ENCODE results near the gene PRRT2.

PRRT2 gene

GRCh38 chr16:29806641-29807425 lies 5.2 kb upstream of the PRRT2 start:
- H3K27ac ChIP-seq: peak overlapping the region; percentile 96
- H3K36me3 ChIP-seq: peaks cover 65% of the 10 kb centered on the region
- no peak for TF ChIP-seq CTCF (IDR thresholded peaks at IDR 0.05; ENCODE audit: low read depth, low read length)
- no peaks in the 10 kb centered on the region for H3K9me3 ChIP-seq (ENCODE audit: severe bottlenecking)
- H3K27me3 ChIP-seq (ENCODE audit: insufficient read depth, low read depth, severe bottlenecking): no peaks in the 10 kb centered on the region
- H3K4me3 ChIP-seq (ENCODE audit: low read depth, low read length): peak overlapping the region; percentile 78
- peak; percentile 90 for DNase-seq

- Histone ChIP-seq H3K4me3 (ENCODE audit: low read depth, low read length) (peak overlapping the region; percentile 78), H3K27me3 (ENCODE audit: insufficient read depth, low read depth, severe bottlenecking) (no peaks in the 10 kb centered on the region), H3K27ac (peak overlapping the region; percentile 94), H3K9me3 (ENCODE audit: severe bottlenecking) (no peaks in the 10 kb centered on the region), H3K36me3 (peaks cover 58% of the 10 kb centered on the region)
- TF ChIP-seq CTCF (IDR thresholded peaks at IDR 0.05; ENCODE audit: low read depth, low read length): peak; percentile 85
- peak; percentile 73 for DNase-seq
Observed at GRCh38 chr16:29807426-29808218, 4.4 kb upstream of the PRRT2 start.

- no peaks in the 10 kb centered on the region for H3K9me3 ChIP-seq (ENCODE audit: severe bottlenecking)
- peak overlapping the region; percentile 94 for H3K27ac ChIP-seq
- peaks cover 51% of the 10 kb centered on the region for H3K36me3 ChIP-seq
- no peak for TF ChIP-seq CTCF (IDR thresholded peaks at IDR 0.05; ENCODE audit: low read depth, low read length)
- DNase-seq: peak; percentile 53
- peak overlapping the region; percentile 78 for H3K4me3 ChIP-seq (ENCODE audit: low read depth, low read length)
- H3K27me3 ChIP-seq (ENCODE audit: insufficient read depth, low read depth, severe bottlenecking): no peaks in the 10 kb centered on the region
Observed at GRCh38 chr16:29808219-29808900, 3.6 kb upstream of the PRRT2 start.

- Histone ChIP-seq H3K27ac (peak overlapping the region; percentile 94), H3K36me3 (peaks cover 43% of the 10 kb centered on the region), H3K4me3 (ENCODE audit: low read depth, low read length) (peak overlapping the region; percentile 78), H3K9me3 (ENCODE audit: severe bottlenecking) (no peaks in the 10 kb centered on the region), H3K27me3 (ENCODE audit: insufficient read depth, low read depth, severe bottlenecking) (no peaks in the 10 kb centered on the region)
- no peak for DNase-seq
- TF ChIP-seq CTCF (IDR thresholded peaks at IDR 0.05; ENCODE audit: low read depth, low read length): no peak
Observed at GRCh38 chr16:29809031-29809747, 2.8 kb upstream of the PRRT2 start.

- H3K36me3 ChIP-seq: peaks cover 34% of the 10 kb centered on the region
- peak overlapping the region; percentile 78 for H3K4me3 ChIP-seq (ENCODE audit: low read depth, low read length)
- H3K27me3 ChIP-seq (ENCODE audit: insufficient read depth, low read depth, severe bottlenecking): no peaks in the 10 kb centered on the region
- H3K27ac ChIP-seq: peak overlapping the region; percentile 94
- TF ChIP-seq CTCF (IDR thresholded peaks at IDR 0.05; ENCODE audit: low read depth, low read length): no peak
- DNase-seq: peak; percentile 55
- no peaks in the 10 kb centered on the region for H3K9me3 ChIP-seq (ENCODE audit: severe bottlenecking)
Observed at GRCh38 chr16:29809850-29810698, 1.9 kb upstream of the PRRT2 start.
